ENCODE results near the gene ZNF616.

ZNF616 gene

GRCh38 chr19:52139252-52140031 lies at the start of gene ZNF616:
Gene ZNF616 (minus strand): TSS chr19:52139938. CDS start chr19:52130512, 9,426 bp downstream.
- peak; percentile 98 for DNase-seq

GRCh38 chr19:52188822-52189734 lies 49.3 kb upstream of the ZNF616 start:
- DNase-seq = peak; percentile 96

- no peak for DNase-seq
Observed at GRCh38 chr19:52187407-52187806, 47.7 kb upstream of the ZNF616 start.

- DNase-seq = no peak
Observed at GRCh38 chr19:52176574-52176973, 36.8 kb upstream of the ZNF616 start.

- no peak for DNase-seq
Observed at GRCh38 chr19:52172347-52172746, 32.6 kb upstream of the ZNF616 start.

- DNase-seq = peak; percentile 92
Observed at GRCh38 chr19:52171321-52172169, 31.8 kb upstream of the ZNF616 start, which contains the start of gene ZNF836. Gene ZNF836 (minus strand): TSS chr19:52171621. CDS start chr19:52168072, 3,549 bp downstream.

GRCh38 chr19:52170863-52171320 lies 31.2 kb upstream of the ZNF616 start:
- peak; percentile 40 for DNase-seq

- no peak for DNase-seq
Observed at GRCh38 chr19:52170304-52170703, 30.6 kb upstream of the ZNF616 start.

GRCh38 chr19:52155596-52156359 lies 16.0 kb upstream of the ZNF616 start:
- no peak for DNase-seq

GRCh38 chr19:52148256-52148655 lies 8.5 kb upstream of the ZNF616 start:
- no peak for DNase-seq

- no peak for DNase-seq
Observed at GRCh38 chr19:52142001-52142595, 2.4 kb upstream of the ZNF616 start.

- DNase-seq = no peak
Observed at GRCh38 chr19:52141203-52141602, 1.5 kb upstream of the ZNF616 start.

GRCh38 chr19:52140032-52140710 lies 433 bp upstream of the ZNF616 start:
- DNase-seq = no peak

- no peak for DNase-seq
Observed at GRCh38 chr19:52138983-52139251, 821 bp downstream of the ZNF616 start.

- DNase-seq = peak; percentile 57
Observed at GRCh38 chr19:52138278-52138982, 1.3 kb downstream of the ZNF616 start.

- no peak for DNase-seq
Observed at GRCh38 chr19:52120286-52120685, 19.5 kb downstream of the ZNF616 start.

- DNase-seq = no peak
Observed at GRCh38 chr19:52115526-52116053, 24.1 kb downstream of the ZNF616 start.

GRCh38 chr19:52114691-52115090 lies 25.0 kb downstream of the ZNF616 start:
- DNase-seq = no peak

- no peak for DNase-seq
Observed at GRCh38 chr19:52112624-52113023, 27.1 kb downstream of the ZNF616 start.

GRCh38 chr19:52110780-52111179 lies 29.0 kb downstream of the ZNF616 start:
- no peak for DNase-seq
